Measurements from ENCODE around the gene DHX36. TPM values are rescaled to one million over a fixed set of nuclear protein-coding genes. Genes with fewer than 3 reads are reported as not detected.

The DHX36 gene
- total RNA-seq, 3 donors from 2014 or later: 43.9 to 55.9 (median 51.1) TPM

GRCh38 chr3:154235330-154235729 lies 89.0 kb downstream of the DHX36 start:
- TF ChIP-seq CTCF (IDR thresholded peaks at IDR 0.05): no peak
- intact Hi-C loops (cut with DNase I, micrococcal nuclease): no loop called here
- ATAC-seq (no peak), DNase-seq (no peak)
- no peaks in the 10 kb centered on the region for H3K9me3 ChIP-seq
- H3K36me3 ChIP-seq (ENCODE audit: low read depth): no peaks in the 10 kb centered on the region
- H3K4me1 ChIP-seq (ENCODE audit: low read depth): no peaks in the 10 kb centered on the region
- H3K4me3 ChIP-seq: no peak overlapping the region

- TF ChIP-seq CTCF (IDR thresholded peaks at IDR 0.05): no peak
- DNase-seq: no peak
- Histone ChIP-seq H3K9me3 (no peaks in the 10 kb centered on the region), H3K36me3 (ENCODE audit: low read depth) (no peaks in the 10 kb centered on the region), H3K4me3 (no peak overlapping the region), H3K4me1 (ENCODE audit: low read depth) (no peaks in the 10 kb centered on the region)
- no peak for ATAC-seq
- intact Hi-C loops (cut with DNase I, micrococcal nuclease): no loop called here
Measured at GRCh38 chr3:154229217-154229590, 95.1 kb downstream of the DHX36 start.

GRCh38 chr3:154228561-154229216 lies 95.6 kb downstream of the DHX36 start:
- DNase-seq (no peak), ATAC-seq (no peak)
- no peaks in the 10 kb centered on the region for H3K36me3 ChIP-seq (ENCODE audit: low read depth)
- TF ChIP-seq CTCF (IDR thresholded peaks at IDR 0.05): no peak
- H3K9me3 ChIP-seq: no peaks in the 10 kb centered on the region
- intact Hi-C loops (cut with DNase I, micrococcal nuclease): no loop called here
- no peak overlapping the region for H3K4me3 ChIP-seq
- H3K4me1 ChIP-seq (ENCODE audit: low read depth): no peaks in the 10 kb centered on the region

GRCh38 chr3:154227531-154227930 lies 96.8 kb downstream of the DHX36 start:
- Histone ChIP-seq H3K4me1 (ENCODE audit: low read depth) (no peaks in the 10 kb centered on the region), H3K36me3 (ENCODE audit: low read depth) (no peaks in the 10 kb centered on the region), H3K9me3 (no peaks in the 10 kb centered on the region), H3K4me3 (no peak overlapping the region)
- ATAC-seq (no peak), DNase-seq (no peak)
- intact Hi-C loops (cut with DNase I, micrococcal nuclease): no loop called here
- no peak for TF ChIP-seq CTCF (IDR thresholded peaks at IDR 0.05)

GRCh38 chr3:154225536-154225935 lies 98.8 kb downstream of the DHX36 start:
- no peaks in the 10 kb centered on the region for H3K9me3 ChIP-seq
- ATAC-seq (no peak), DNase-seq (no peak)
- intact Hi-C loops (cut with DNase I, micrococcal nuclease): no loop called here
- no peak for TF ChIP-seq CTCF (IDR thresholded peaks at IDR 0.05)
- H3K36me3 ChIP-seq (ENCODE audit: low read depth): no peaks in the 10 kb centered on the region
- no peaks in the 10 kb centered on the region for H3K4me1 ChIP-seq (ENCODE audit: low read depth)
- H3K4me3 ChIP-seq: no peak overlapping the region

GRCh38 chr3:154224866-154225265 lies 99.4 kb downstream of the DHX36 start:
- intact Hi-C loops (cut with DNase I, micrococcal nuclease): no loop called here
- Histone ChIP-seq H3K4me3 (no peak overlapping the region), H3K36me3 (ENCODE audit: low read depth) (no peaks in the 10 kb centered on the region), H3K4me1 (ENCODE audit: low read depth) (no peaks in the 10 kb centered on the region), H3K9me3 (no peaks in the 10 kb centered on the region)
- DNase-seq (no peak), ATAC-seq (no peak)
- no peak for TF ChIP-seq CTCF (IDR thresholded peaks at IDR 0.05)
